Activated CD4-positive, CD25-positive, alpha-beta regulatory T cell treated with anti-CD3 and anti-CD28 coated beads, Interleukin-2, amount 50 U/mL, for 16 hours (primary cell): ENCODE results near the gene PKP4.

ENCODE experiments used
- DNase-seq: peaks from one replicate; pipeline ENCODE4 v3.0.0-alpha.2; 2020; ENCODE audit warnings: low read depth, low spot score

PKP4 gene

GRCh38 chr2:158647436-158648231, 190.9 kb downstream of the PKP4 start:
- DNase-seq = no peak

- no peak for DNase-seq
Observed at GRCh38 chr2:158649846-158650245, 193.1 kb downstream of the PKP4 start.

DNA sequence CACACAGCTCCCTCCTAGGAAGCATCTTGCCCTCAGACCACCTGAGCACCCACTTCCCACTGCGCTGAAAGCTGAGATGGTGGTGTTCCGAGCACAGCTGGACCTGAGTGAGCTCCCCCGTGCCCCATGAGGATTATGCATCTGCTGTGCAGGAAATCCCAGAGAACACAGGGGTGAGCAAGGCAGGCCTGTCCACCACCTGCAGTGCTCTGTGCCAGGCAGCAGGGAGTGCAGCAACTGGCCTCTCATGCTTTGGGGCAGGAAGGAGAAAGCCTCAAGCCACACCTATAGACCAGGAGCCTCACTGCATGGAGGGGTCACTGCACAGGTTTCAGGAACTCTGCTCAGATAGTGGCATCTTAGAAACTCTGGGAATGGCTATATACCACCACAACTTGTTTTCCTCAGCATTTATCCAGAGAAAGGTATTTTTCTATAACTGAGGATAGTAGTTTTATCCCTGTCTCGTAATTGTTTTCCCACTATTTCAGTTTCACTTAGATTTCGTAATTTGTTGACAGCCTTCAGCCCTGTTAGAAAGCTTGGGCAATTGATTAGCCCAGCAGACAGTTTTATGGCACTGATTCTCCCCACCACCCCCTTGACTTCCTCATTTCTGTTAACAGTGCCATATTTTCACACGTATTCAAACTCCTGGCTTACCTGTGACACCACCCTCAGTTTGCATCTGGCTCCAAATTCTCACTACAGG, 194.1 kb downstream of the PKP4 start:
- no peak for DNase-seq

- no peak for DNase-seq
Observed at GRCh38 chr2:158651358-158652057, 194.8 kb downstream of the PKP4 start.

- no peak for DNase-seq
Observed at GRCh38 chr2:158655628-158656027, 198.9 kb downstream of the PKP4 start.

GRCh38 chr2:158656492-158657229, 199.9 kb downstream of the PKP4 start:
- no peak for DNase-seq

GRCh38 chr2:158658396-158658795, 201.6 kb downstream of the PKP4 start:
- no peak for DNase-seq

GRCh38 chr2:158659483-158659882, 202.7 kb downstream of the PKP4 start:
- no peak for DNase-seq

- DNase-seq = no peak
Observed at GRCh38 chr2:158661231-158661630, 204.5 kb downstream of the PKP4 start.

GRCh38 chr2:158662421-158662820, 205.7 kb downstream of the PKP4 start:
- DNase-seq = no peak

- DNase-seq = no peak
Observed at GRCh38 chr2:158663796-158664195, 207.0 kb downstream of the PKP4 start.

DNA sequence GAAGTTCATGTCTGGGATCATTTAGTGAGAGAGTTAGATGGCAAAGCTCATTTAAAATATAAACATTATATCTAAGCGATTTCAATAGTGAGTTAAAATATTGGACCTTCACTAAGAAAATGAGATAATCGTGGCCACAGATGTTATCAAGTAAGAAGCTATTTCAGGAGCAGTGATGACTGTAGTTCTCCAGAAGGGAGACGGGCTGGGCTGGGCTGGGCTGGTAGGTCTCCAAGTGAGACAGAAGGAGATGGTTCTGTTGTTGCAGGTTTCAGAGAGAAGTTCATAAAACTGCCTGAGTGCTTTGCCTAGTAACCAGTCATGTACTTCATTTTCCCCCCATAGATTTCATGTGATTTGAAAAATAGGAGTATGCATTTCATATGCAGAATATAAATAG, 208.2 kb downstream of the PKP4 start:
- no peak for DNase-seq

GRCh38 chr2:158665536-158666302, 209.0 kb downstream of the PKP4 start:
- no peak for DNase-seq

- DNase-seq = no peak
Observed at GRCh38 chr2:158666969-158667368, 210.2 kb downstream of the PKP4 start.

DNA sequence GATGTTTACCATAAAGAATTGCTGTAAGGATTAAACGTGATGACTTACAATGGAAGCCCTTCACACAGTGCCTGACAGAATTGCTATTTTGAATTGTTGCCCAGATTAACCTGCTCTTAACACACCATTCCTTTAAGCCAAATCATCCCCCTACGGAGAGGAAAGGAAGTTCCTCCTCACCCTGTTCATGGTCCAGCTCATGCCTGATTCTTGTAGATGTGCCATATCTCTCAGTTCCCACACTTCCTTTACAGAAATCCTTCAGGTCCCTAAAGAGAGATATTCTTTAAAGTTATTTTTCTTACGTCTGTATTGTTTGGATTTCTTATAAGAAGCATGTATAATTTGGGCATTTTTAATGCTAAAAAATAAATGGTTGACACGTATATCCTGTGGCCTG, 210.8 kb downstream of the PKP4 start:
- DNase-seq = no peak

DNA sequence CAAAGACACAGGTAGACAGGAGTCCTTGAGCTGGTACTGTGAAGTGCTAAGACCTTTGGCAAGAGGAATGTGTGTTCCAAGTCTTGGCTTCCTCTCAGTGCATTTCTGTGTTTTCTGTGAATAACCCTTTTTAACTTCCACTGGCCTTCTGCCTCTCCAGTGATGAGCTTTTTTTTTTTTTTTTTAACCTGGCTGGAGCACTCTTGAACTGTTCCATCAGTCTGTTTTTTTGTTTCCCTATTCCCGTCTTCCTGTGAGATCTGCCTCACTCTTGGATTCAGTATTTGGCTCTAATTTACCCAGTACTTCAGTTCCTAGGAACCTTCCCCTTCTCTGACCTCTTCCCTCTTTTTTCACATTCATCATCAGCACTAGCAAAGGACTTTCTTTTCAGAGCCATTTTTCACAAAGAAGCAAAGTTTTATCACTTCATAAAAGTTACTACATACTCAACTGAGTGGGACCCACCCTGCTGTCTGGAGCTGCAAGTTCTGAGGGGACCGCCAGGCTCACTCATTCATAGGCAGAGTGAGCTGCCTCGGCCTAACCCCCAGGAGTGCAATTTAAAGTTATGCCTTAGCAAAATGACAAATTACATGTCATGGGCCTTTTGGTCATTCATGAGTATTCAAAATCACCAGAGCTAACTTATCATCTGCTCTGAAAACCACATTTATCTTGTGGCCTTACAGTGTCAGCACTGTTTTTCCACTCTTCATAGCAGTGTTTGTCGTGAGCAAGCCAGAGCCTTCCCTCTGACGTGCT, 211.4 kb downstream of the PKP4 start:
- DNase-seq = no peak

DNA sequence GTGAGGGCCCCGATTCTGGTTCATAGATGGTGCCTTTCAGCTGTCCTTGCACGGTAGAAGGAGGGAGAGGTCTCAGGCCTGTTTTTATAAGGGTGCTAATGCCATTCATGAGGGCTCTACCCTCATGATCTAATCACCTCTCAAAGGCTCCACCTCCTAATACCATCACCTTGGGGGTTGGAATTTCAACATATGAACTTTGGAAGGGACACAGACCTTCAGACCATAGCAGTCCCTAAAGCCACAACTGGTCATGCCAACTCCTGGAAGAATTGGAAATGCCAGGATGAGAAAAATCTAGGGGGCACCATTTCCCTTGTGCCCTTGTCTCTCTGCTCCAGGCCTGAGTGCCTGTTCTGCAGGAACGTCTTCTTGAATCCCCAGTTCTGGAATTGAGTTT, 213.5 kb downstream of the PKP4 start:
- DNase-seq = no peak

DNA sequence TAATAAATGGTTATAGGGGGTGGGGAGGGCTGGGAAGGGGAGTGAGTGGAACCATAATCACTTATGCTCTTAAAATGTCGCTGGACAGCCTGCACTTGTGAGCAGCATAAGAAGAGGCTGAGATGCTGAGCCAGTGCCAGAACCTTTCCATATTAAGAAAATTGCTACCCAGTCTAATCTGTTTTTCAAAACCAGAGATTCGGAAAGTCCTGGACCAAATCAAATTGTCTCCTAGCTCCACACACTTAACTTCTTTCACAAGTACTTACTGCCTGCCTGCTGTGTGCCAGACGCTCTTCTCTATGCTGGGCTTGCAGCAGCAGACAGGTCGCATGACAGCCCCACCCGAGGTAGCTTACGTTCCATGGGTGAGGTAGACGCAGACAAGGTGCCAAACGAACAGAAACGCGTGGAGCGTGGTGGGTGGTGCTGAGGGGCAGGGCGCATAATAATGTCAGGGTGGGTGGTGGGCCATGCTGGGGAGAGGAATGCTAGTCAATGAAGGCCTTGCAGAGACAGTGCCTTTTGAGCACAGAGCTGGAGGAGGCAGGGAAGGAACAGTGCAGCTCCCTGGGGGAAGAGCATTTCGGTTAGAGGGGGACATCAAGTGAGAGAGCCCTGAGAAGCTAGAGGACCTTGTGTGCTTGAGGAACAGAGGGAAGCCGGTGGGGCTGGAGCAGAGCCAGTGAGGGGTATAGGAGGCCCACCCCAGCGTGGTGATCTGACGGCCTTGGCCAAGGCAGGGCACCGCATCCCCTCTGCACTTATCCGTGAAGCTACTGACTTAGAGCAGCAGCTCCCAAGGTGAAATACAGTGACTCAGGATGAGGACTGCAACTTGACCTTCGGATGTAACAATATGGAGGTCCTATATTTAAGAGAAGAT, 214.9 kb downstream of the PKP4 start:
- no peak for DNase-seq

DNA sequence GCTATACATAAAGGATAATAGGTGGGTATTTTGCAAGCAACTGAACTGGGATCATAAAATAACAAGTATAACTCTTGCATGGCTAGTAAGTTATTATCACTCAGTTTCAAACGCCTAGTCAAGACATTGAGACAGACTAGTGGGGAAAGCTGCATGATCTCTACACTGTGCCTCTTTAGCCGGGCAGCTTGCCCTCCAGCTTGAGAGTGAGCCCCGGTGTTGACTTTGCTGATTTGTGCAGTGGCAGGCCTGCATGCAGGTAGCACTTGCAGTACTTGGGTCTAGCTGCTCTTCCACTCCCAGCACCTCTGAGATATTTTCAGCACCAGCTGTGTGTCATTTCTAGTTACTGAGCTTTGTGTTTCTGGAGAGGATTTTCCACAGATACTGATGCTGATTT, 219.5 kb downstream of the PKP4 start:
- no peak for DNase-seq
